HEK293 (cell line): Measurements from ENCODE around the gene USP6.
"Not testable (repeated sequence)": the region's sequence is repeated elsewhere in the genome, so short reads cannot be mapped to it uniquely, and the experiment has no call there.

Experiments used
- CTCF ChIA-PET: fragments of 350-600 bp; formaldehyde crosslinking; extraction: SDS; loops from one replicate; lab custom pipeline; 2021; ENCODE audit warnings: antibody characterized with exemption; lab: Yijun Ruan, JAX
- POLR2A ChIA-PET: fragments of 300-600 bp; formaldehyde crosslinking; extraction: SDS; loops from one replicate; lab custom pipeline; 2020; ENCODE audit warnings: antibody characterized with exemption, inconsistent platforms; lab: Yijun Ruan, JAX
- H3K27ac ChIP-seq: fragments of 200-500 bp; sonication (Bioruptor generic); 2 replicates; pipeline ENCODE4 v1.5.1; 2014; ENCODE audit warnings: low read depth, low read length, control low read depth, inconsistent platforms; ENCODE audit errors: extremely low read depth
- H3K36me3 ChIP-seq, 2 experiments: fragments of 200-500 bp in 1 of 2; sonication (Bioruptor generic) in 1 of 2; 1 replicate in 1 of 2; 2 replicates in 1 of 2; pipeline ENCODE4 v1.5.1; 2014 to 2017; ENCODE audit warnings: inconsistent platforms in 2 of 2, low read length in 2 of 2; ENCODE audit not compliant: control insufficient read depth in 2 of 2, insufficient read depth in 1 of 2
- H3K4me1 ChIP-seq: fragments of 200-500 bp; sonication (Bioruptor generic); 2 replicates; pipeline ENCODE4 v1.5.1; 2014; ENCODE audit warnings: mild to moderate bottlenecking, low read length, inconsistent platforms; ENCODE audit not compliant: control insufficient read depth, insufficient read depth
- H3K4me3 ChIP-seq: 2 replicates; pipeline ENCODE4 v1.5.1; 2011; ENCODE audit warnings: low read depth, mild to moderate bottlenecking, control low read depth, low read length, moderate library complexity
- H3K9me3 ChIP-seq: fragments of 200-500 bp; sonication (Bioruptor generic); 2 replicates; pipeline ENCODE4 v1.5.1; 2014; ENCODE audit warnings: low read depth, low read length, inconsistent platforms; ENCODE audit not compliant: control insufficient read depth, insufficient read depth
- HOXD13 ChIP-seq: sonication (generic); formaldehyde crosslinking; IDR thresholded peaks from 2 replicates; pipeline ENCODE4 v1.8.0; 2022; ENCODE audit warnings: missing genetic modification reagents, borderline replicate concordance
- INSM2 ChIP-seq: fragments of 450-650 bp; formaldehyde crosslinking; IDR thresholded peaks from 2 replicates; pipeline ENCODE4 v1.5.1; 2016; ENCODE audit warnings: missing biosample characterization, missing genetic modification characterization
- KLF17 ChIP-seq: fragments of 450-650 bp; formaldehyde crosslinking; IDR thresholded peaks from 2 replicates; pipeline ENCODE4 v1.5.1; 2016; ENCODE audit warnings: missing biosample characterization, missing genetic modification characterization
- MYNN ChIP-seq: fragments of 450-650 bp; formaldehyde crosslinking; IDR thresholded peaks from 2 replicates; pipeline ENCODE4 v1.5.1; 2016; ENCODE audit warnings: missing biosample characterization, missing genetic modification characterization, borderline replicate concordance
- PRDM6 ChIP-seq: fragments of 450-650 bp; formaldehyde crosslinking; IDR thresholded peaks from 2 replicates; pipeline ENCODE4 v1.5.1; 2017; ENCODE audit warnings: missing biosample characterization, missing genetic modification characterization
- SCRT2 ChIP-seq: fragments of 450-650 bp; formaldehyde crosslinking; IDR thresholded peaks from 2 replicates; pipeline ENCODE4 v1.5.1; 2016; ENCODE audit warnings: missing biosample characterization, missing genetic modification characterization
- ZBTB20 ChIP-seq: fragments of 450-650 bp; formaldehyde crosslinking; IDR thresholded peaks from 2 replicates; pipeline ENCODE4 v1.5.1; 2016; ENCODE audit warnings: missing biosample characterization, missing genetic modification characterization
- ZBTB6 ChIP-seq: fragments of 450-650 bp; formaldehyde crosslinking; IDR thresholded peaks from 2 replicates; pipeline ENCODE4 v1.5.1; 2017; ENCODE audit warnings: missing biosample characterization, missing genetic modification characterization
- ZNF174 ChIP-seq: fragments of 450-650 bp; formaldehyde crosslinking; IDR thresholded peaks from 2 replicates; pipeline ENCODE4 v1.5.0; 2017; ENCODE audit warnings: missing biosample characterization, mild to moderate bottlenecking, missing genetic modification characterization
- ZNF335 ChIP-seq: fragments of 450-650 bp; formaldehyde crosslinking; conservative IDR thresholded peaks from 2 replicates; pipeline ENCODE4 v1.5.1; 2016; ENCODE audit warnings: missing biosample characterization, missing genetic modification characterization
- ZNF362 ChIP-seq: fragments of 450-650 bp; formaldehyde crosslinking; IDR thresholded peaks from 2 replicates; pipeline ENCODE4 v1.5.1; 2016; ENCODE audit warnings: missing biosample characterization, missing genetic modification characterization
- ZNF530 ChIP-seq: fragments of 450-650 bp; formaldehyde crosslinking; IDR thresholded peaks from 2 replicates; pipeline ENCODE4 v1.5.1; 2016; ENCODE audit warnings: low read depth, missing biosample characterization, missing genetic modification characterization
- ZNF561 ChIP-seq: fragments of 450-650 bp; IDR thresholded peaks from 2 replicates; pipeline ENCODE4 v1.5.1; 2018; ENCODE audit warnings: missing biosample characterization, missing genetic modification characterization, borderline replicate concordance
- ZNF580 ChIP-seq: fragments of 450-650 bp; formaldehyde crosslinking; IDR thresholded peaks from 2 replicates; pipeline ENCODE4 v1.5.1; 2016; ENCODE audit warnings: missing biosample characterization, missing genetic modification characterization
- ZNF747 ChIP-seq: fragments of 450-650 bp; formaldehyde crosslinking; IDR thresholded peaks from 2 replicates; pipeline ENCODE4 v1.5.1; 2016; ENCODE audit warnings: missing biosample characterization, missing genetic modification characterization
- ZNF792 ChIP-seq: fragments of 450-650 bp; formaldehyde crosslinking; IDR thresholded peaks from 2 replicates; pipeline ENCODE4 v1.5.1; 2016; ENCODE audit warnings: missing biosample characterization, missing genetic modification characterization

Gene USP6

GRCh38 chr17:5126719-5127488, 11.1 kb downstream of the USP6 start (continued):
- TF ChIP-seq INSM2 = no peak

GRCh38 chr17:5127910-5128309, 12.1 kb downstream of the USP6 start:
- ChIA-PET POLR2A (no interaction called here), CTCF (interaction anchor here (0.6 kb wide), 1 partner anchor 138 kb away, joined by 3 read pairs; no protein-coding TSS in a partner anchor)
- Histone ChIP-seq H3K27ac (no peak overlapping the region), H3K36me3 (no peaks in the 10 kb centered on the region), H3K4me1 (no peaks in the 10 kb centered on the region), H3K4me3 (no peak overlapping the region), H3K9me3 (no peaks in the 10 kb centered on the region)
- no peak for TF ChIP-seq SCRT2 (tag by site-specific recombination)
- no peak for TF ChIP-seq ZNF580 (tag by site-specific recombination)
- TF ChIP-seq HOXD13 (CRISPR knock-in tag) = no peak
- TF ChIP-seq ZBTB6 (tag by site-specific recombination) = no peak

- POLR2A ChIA-PET, H3K4me3 ChIP-seq, H3K36me3 ChIP-seq, H3K9me3 ChIP-seq, H3K27ac ChIP-seq, H3K4me1 ChIP-seq: not testable (repeated sequence)
- TF ChIP-seq ZNF335 (tag by site-specific recombination) = peak; percentile 59
- CTCF ChIA-PET = interaction anchor here (0.6 kb wide), 1 partner anchor 139 kb away, joined by 3 read pairs; no protein-coding TSS in a partner anchor
These were observed 12.6 kb downstream of the USP6 start for GRCh38 chr17:5128387-5128786.

GRCh38 chr17:5128905-5129535, 13.2 kb downstream of the USP6 start:
- CTCF ChIA-PET = no interaction called here
- TF ChIP-seq ZNF792 (no peak), ZBTB20 (tag by site-specific recombination) (no peak), ZNF561 (tag by site-specific recombination) (no peak), ZBTB6 (tag by site-specific recombination) (no peak), KLF17 (tag by site-specific recombination) (no peak), PRDM6 (tag by site-specific recombination) (no peak), ZNF174 (tag by site-specific recombination) (no peak), INSM2 (no peak), ZNF362 (tag by site-specific recombination) (no peak), ZNF530 (tag by site-specific recombination) (no peak), MYNN (tag by site-specific recombination) (no peak), ZNF747 (tag by site-specific recombination) (no peak)

More at GRCh38 chr17:5128905-5129535, 13.2 kb downstream of the USP6 start:
- Histone ChIP-seq H3K9me3 (no peaks in the 10 kb centered on the region), H3K4me3 (no peak overlapping the region), H3K27ac (no peak overlapping the region), H3K4me1 (no peaks in the 10 kb centered on the region), H3K36me3 (no peaks in the 10 kb centered on the region)
- POLR2A ChIA-PET = no interaction called here
